Activated T-helper 2 cell treated with anti-CD3 and anti-CD28 coated beads, Interferon-gamma antibody, Interleukin-2, Interleukin-4, amounts not matched to agents 10 μg/mL and 5 μg/mL and 100 μg/mL, durations not matched to agents 14 hours and 24 hours and 36 hours (primary cell): ENCODE measurements around the gene ZNF529. TPM values are rescaled to one million over a fixed set of nuclear protein-coding genes. Genes with fewer than 3 reads are reported as not detected.

Experiments
- DNase-seq: peaks from one replicate; pipeline ENCODE4 v3.0.0; 2021; ENCODE audit warnings: low spot score
- H3K27ac Mint-ChIP-seq: one replicate; pipeline ENCODE4 v1.8.0; 2021; ENCODE audit warnings: mixed read lengths
- H3K27me3 Mint-ChIP-seq: one replicate; pipeline ENCODE4 v1.8.0; 2021; ENCODE audit warnings: low read depth, mixed read lengths
- H3K36me3 Mint-ChIP-seq: one replicate; pipeline ENCODE4 v1.8.0; 2021; ENCODE audit warnings: low read depth, mixed read lengths
- H3K4me1 Mint-ChIP-seq: one replicate; pipeline ENCODE4 v1.8.0; 2021; ENCODE audit warnings: low read depth, mixed read lengths
- H3K4me3 Mint-ChIP-seq: one replicate; pipeline ENCODE4 v1.8.0; 2021; ENCODE audit warnings: low read depth, mild to moderate bottlenecking, moderate library complexity, mixed read lengths
- H3K9me3 Mint-ChIP-seq: one replicate; pipeline ENCODE4 v1.8.0; 2021; ENCODE audit warnings: mixed read lengths
- intact Hi-C: fragments of 100-400 bp; cut with micrococcal nuclease; formaldehyde crosslinking; loops from one replicate; pipeline ENCODE4 v1.15.1; 2023
- total RNA-seq: library from RNA; stranded (reverse); gene quantifications from 2 replicates; pipeline ENCODE4 v1.2.3, GENCODE V29; 2022

The ZNF529 gene
- total RNA-seq, 1 donor from 2014 or later = 15.2 TPM

DNA sequence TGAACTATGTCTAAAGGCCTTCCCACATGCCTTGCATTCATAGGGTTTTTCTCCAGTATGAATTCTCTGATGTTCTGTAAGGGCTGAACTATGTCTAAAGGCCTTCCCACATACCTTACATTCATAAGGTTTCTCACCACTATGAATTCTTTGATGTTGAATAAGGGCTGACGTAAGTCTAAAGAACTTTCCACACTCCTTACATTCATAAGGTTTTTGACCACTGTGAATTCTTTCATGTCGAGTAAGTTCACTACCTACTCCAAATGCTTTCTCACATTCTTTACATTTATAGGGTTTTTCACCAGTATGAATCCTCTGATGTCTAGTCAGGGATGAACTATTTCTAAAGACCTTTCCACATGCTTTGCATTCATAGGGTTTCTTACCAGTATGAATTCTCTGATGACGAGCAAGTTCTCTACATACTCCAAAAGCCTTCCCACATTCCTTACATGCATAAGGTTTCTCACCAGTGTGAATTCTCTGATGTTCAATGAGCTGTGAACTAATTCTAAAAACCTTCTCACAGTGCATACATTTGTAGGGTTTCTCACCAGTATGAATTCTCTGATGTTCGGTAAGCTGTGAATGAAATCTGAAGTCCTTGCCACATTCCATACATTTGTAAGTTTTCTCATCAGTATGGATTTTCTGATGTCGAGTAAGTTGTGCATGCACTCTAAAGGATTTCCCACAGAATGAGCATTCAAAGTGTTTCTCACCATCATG is 25.9 kb downstream of the ZNF529 start:
- Mint-ChIP-seq H3K4me3 (no peak overlapping the region), H3K27me3 (no peaks in the 10 kb centered on the region), H3K4me1 (no peaks in the 10 kb centered on the region), H3K36me3 (peaks cover 89% of the 10 kb centered on the region), H3K9me3 (peaks cover 87% of the 10 kb centered on the region), H3K27ac (no peak overlapping the region)
- no peak for DNase-seq
- intact Hi-C loops = no loop called here

DNA sequence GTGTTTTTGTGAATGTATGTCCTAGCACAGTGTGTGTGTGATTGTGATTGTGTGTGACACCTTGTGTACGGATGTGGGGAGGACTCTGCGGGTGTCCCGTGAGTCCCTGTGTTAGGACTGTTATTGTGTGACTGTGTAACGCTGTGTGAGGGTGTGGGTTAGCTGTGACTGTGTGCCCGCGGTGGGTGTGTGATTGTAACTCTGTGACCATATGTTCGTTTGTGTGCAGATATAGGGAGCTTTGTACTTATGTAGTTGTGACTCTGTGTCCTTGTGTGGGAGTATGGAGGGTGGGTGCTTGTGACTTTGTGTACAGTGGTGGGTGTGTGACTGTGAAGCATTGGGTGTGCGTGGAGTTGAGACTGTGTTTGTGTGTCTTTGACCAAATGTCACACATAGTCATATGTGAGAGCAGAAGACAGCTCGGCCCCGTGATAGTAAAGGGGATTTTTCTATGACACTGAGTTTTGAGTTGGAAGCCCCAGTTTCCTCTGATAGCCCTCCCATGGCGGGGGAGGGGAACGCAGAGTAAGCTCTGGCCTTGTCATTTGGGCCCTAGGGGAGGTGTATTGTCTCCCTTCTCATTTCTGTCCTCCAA is 44.1 kb downstream of the ZNF529 start:
- intact Hi-C loops = loop anchor here (1.0 to 2.0 kb wide), 9 partner anchors 40 to 689 kb away; partner anchors contain the start of genes ZNF382, ZNF383, ZNF461 and ZNF529
- peak overlapping the region; percentile 94 for H3K27ac Mint-ChIP-seq
- peaks cover 43% of the 10 kb centered on the region for H3K9me3 Mint-ChIP-seq
- peak overlapping the region; percentile 96 for H3K4me3 Mint-ChIP-seq
- peaks cover 17% of the 10 kb centered on the region for H3K4me1 Mint-ChIP-seq
- peaks cover 54% of the 10 kb centered on the region for H3K36me3 Mint-ChIP-seq
- H3K27me3 Mint-ChIP-seq = no peaks in the 10 kb centered on the region
- no peak for DNase-seq

DNA sequence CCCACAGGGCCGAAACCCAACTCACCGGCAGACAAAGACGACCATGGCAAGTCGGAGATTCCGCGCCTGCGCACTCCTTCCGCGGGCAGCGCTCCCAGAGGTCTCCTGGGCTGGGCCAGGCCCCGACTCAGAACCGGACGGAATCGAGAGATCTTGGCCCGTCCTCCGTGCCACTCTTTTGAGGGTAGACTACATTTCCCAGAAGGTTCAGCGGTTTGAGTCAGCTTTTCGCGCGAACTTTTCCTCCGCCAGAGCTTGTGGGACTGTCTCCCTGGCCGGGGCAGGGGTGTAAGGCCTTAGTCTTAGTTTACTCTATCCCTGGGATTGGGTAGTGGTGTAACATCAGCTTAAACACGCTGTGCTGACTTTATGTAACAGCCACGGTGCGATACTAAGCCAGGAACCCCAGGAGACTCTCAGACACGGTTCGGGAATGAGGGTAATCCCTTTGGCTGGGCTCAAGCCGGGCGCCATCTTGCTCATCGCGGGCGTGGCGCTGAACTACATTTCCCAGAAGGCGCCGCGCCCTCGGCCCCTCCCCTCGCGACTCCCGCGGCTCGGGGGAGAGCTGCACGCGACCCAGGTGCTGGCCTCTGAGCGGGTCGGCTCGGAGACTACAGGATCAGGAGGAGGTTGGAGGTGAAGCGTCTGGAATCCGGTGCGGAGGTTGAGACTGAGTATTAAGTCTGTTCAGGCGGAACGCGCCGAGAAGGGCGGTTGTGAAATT is 44.7 kb downstream of the ZNF529 start, which contains the start of gene ZNF260:
TSS of gene ZNF260 (minus strand) at position 78 of the 727 bp plus-strand sequence. CDS start 13,033 bp downstream, outside the sequence.
- peaks cover 17% of the 10 kb centered on the region for H3K4me1 Mint-ChIP-seq
- H3K9me3 Mint-ChIP-seq = peaks cover 42% of the 10 kb centered on the region
- peak; percentile 87 for DNase-seq
- H3K27ac Mint-ChIP-seq = peak within 1 kb of the TSS; percentile 94
- H3K36me3 Mint-ChIP-seq = peaks cover 55% of the 10 kb centered on the region
- peak within 1 kb of the TSS; percentile 96 for H3K4me3 Mint-ChIP-seq
- no peaks in the 10 kb centered on the region for H3K27me3 Mint-ChIP-seq
- intact Hi-C loops = loop anchor here (1.0 to 2.0 kb wide), 9 partner anchors 39 to 690 kb away; partner anchors contain the start of genes ZNF382, ZNF383, ZNF461 and ZNF529

DNA sequence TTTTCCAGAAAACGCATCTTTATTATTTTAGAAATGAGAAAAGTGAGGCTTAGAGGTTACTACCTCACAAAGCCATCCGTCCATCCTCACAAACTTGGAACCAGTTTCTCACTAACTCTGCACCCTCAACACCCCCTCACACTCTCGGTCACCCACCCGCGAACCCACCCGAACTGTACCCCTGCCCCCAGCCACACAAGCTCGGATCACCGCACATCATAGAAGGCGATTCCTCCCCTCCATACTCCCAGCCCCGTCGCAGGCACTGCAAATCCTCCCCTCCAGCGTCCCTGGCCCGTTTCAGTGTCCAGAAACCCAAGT is 45.3 kb downstream of the ZNF529 start:
- peak overlapping the region; percentile 94 for H3K27ac Mint-ChIP-seq
- intact Hi-C loops = loop anchor here (1.0 to 2.0 kb wide), 9 partner anchors 39 to 690 kb away; partner anchors contain the start of genes ZNF382, ZNF383, ZNF461 and ZNF529
- no peaks in the 10 kb centered on the region for H3K27me3 Mint-ChIP-seq

GRCh38 chr19:36527341-36527740 is 45.8 kb downstream of the ZNF529 start:
- no peaks in the 10 kb centered on the region for H3K27me3 Mint-ChIP-seq

More for the DNA sequence above, 45.3 kb downstream of the ZNF529 start:
- DNase-seq = no peak
- Mint-ChIP-seq H3K4me3 (peak overlapping the region; percentile 96), H3K36me3 (peaks cover 56% of the 10 kb centered on the region), H3K9me3 (peaks cover 42% of the 10 kb centered on the region), H3K4me1 (peaks cover 17% of the 10 kb centered on the region)

DNA sequence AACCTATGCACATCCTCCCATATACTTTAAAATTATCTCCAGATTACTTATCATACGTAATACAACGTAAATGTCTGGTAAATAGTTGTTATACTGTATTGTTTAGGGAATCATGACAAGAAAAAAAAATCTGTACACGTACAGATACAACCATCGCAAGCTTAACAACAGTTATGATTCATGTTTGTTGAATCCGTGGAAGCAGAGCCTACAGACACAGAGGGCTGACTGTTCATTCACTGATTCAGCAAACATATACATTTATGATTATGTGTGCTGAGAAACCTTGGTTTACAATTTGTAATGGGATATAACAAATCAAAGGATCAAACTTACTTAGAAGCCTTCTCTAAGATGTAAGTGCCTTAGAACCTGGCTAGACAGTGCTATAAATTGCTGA is 46.5 kb downstream of the ZNF529 start:
- Mint-ChIP-seq H3K27ac (no peak overlapping the region), H3K36me3 (peaks cover 58% of the 10 kb centered on the region), H3K4me1 (peaks cover 17% of the 10 kb centered on the region), H3K4me3 (peak overlapping the region; percentile 57), H3K27me3 (no peaks in the 10 kb centered on the region), H3K9me3 (peaks cover 44% of the 10 kb centered on the region)
- DNase-seq = no peak
- intact Hi-C loops = no loop called here

More at GRCh38 chr19:36527341-36527740, 45.8 kb downstream of the ZNF529 start:
- no peak overlapping the region for H3K27ac Mint-ChIP-seq
- peaks cover 44% of the 10 kb centered on the region for H3K9me3 Mint-ChIP-seq
- peak overlapping the region; percentile 96 for H3K4me3 Mint-ChIP-seq
- no peak for DNase-seq
- H3K36me3 Mint-ChIP-seq = peaks cover 58% of the 10 kb centered on the region
- intact Hi-C loops = no loop called here
- H3K4me1 Mint-ChIP-seq = peaks cover 17% of the 10 kb centered on the region

- H3K27ac Mint-ChIP-seq = no peak overlapping the region
- intact Hi-C loops = no loop called here
- peaks cover 67% of the 10 kb centered on the region for H3K36me3 Mint-ChIP-seq
- H3K9me3 Mint-ChIP-seq = peaks cover 48% of the 10 kb centered on the region
- H3K27me3 Mint-ChIP-seq = no peaks in the 10 kb centered on the region
- H3K4me1 Mint-ChIP-seq = peaks cover 17% of the 10 kb centered on the region
- DNase-seq = no peak
- H3K4me3 Mint-ChIP-seq = no peak overlapping the region
These were observed 48.5 kb downstream of the ZNF529 start for GRCh38 chr19:36524617-36525016.

DNA sequence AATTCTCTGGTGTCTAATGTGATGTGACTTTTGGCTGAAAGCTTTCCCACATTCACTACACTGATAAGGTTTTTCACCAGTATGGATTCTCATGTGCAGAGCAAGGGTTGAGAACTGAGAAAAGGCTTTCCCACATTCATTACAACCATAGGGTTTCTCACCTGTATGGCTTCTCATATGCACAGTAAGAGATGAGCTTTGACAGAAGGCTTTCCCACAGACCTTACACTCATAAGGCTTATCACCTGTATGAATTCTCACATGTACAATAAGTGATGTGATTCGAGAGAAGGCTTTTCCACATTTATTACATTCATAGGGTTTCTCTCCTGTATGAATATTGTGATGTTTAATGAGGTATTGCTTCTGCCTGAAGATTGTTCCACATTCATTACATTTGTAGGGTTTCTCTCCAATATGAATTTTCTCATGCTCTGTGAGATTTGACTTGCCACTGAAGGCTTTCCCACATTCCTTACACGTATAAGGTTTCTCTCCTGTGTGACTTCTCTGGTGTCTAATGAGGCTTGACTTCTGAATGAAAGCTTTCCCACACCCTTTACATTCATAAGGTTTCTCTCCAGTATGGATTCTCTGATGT is 59.0 kb downstream of the ZNF529 start:
- Mint-ChIP-seq H3K9me3 (peaks cover 82% of the 10 kb centered on the region), H3K4me3 (no peak overlapping the region), H3K27me3 (no peaks in the 10 kb centered on the region), H3K27ac (no peak overlapping the region), H3K36me3 (peaks cover 54% of the 10 kb centered on the region), H3K4me1 (no peaks in the 10 kb centered on the region)
- intact Hi-C loops = no loop called here
- no peak for DNase-seq

GRCh38 chr19:36508325-36508724 is 64.8 kb downstream of the ZNF529 start:
- intact Hi-C loops = no loop called here
- no peak overlapping the region for H3K4me3 Mint-ChIP-seq
- no peaks in the 10 kb centered on the region for H3K27me3 Mint-ChIP-seq
- H3K4me1 Mint-ChIP-seq = no peaks in the 10 kb centered on the region
- DNase-seq = no peak
- H3K9me3 Mint-ChIP-seq = peaks cover 41% of the 10 kb centered on the region
- peaks cover 3% of the 10 kb centered on the region for H3K36me3 Mint-ChIP-seq
- H3K27ac Mint-ChIP-seq = no peak overlapping the region

DNA sequence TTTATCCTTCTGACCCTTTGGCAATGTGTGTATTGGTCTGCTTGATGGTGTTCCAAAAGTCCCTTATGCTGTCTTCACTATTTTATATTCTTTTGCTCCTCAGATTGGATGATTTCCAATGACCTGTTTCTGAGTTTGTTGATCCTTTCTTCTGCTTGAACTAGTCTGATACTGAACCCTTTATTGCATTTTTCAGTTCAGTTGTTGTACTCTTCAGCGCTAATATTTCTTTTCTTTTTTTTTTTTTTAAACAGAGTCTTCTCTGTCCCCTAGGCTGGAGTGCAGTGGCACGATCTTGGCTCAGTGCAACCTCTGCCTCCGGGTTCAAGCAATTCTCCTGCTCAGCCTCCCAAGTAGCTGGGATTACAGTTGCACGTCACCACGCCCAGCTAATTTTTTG is 71.1 kb downstream of the ZNF529 start:
- Mint-ChIP-seq H3K27me3 (no peaks in the 10 kb centered on the region), H3K36me3 (peaks cover 2% of the 10 kb centered on the region), H3K4me3 (no peak overlapping the region), H3K27ac (no peak overlapping the region), H3K4me1 (no peaks in the 10 kb centered on the region), H3K9me3 (peaks cover 30% of the 10 kb centered on the region)
- intact Hi-C loops = no loop called here
- no peak for DNase-seq

- Mint-ChIP-seq H3K27me3 (no peaks in the 10 kb centered on the region), H3K4me3 (no peak overlapping the region)
- intact Hi-C loops = no loop called here
These were observed 76.1 kb downstream of the ZNF529 start for GRCh38 chr19:36497001-36497400.

More at GRCh38 chr19:36497001-36497400, 76.1 kb downstream of the ZNF529 start:
- Mint-ChIP-seq H3K36me3 (no peaks in the 10 kb centered on the region), H3K4me1 (no peaks in the 10 kb centered on the region), H3K9me3 (peaks cover 30% of the 10 kb centered on the region), H3K27ac (no peak overlapping the region)
- no peak for DNase-seq
